ENCODE data around the gene FKRP.

The FKRP gene

GRCh38 chr19:46719629-46720502, 26.0 kb upstream of the FKRP start:
- DNase-seq (ENCODE audit: low spot score), result no peak

- DNase-seq (ENCODE audit: low spot score), result no peak
Observed at GRCh38 chr19:46720503-46721239, 25.2 kb upstream of the FKRP start.

GRCh38 chr19:46721269-46722003, 24.4 kb upstream of the FKRP start:
- no peak for DNase-seq (ENCODE audit: low spot score)

- DNase-seq (ENCODE audit: low spot score), result no peak
Observed at GRCh38 chr19:46722004-46722380, 23.9 kb upstream of the FKRP start.

- DNase-seq (ENCODE audit: low spot score), result no peak
Observed at GRCh38 chr19:46722421-46723022, 23.3 kb upstream of the FKRP start.

GRCh38 chr19:46723023-46723461, 22.8 kb upstream of the FKRP start:
- DNase-seq (ENCODE audit: low spot score), result no peak

- DNase-seq (ENCODE audit: low spot score), result no peak
Observed at GRCh38 chr19:46723471-46723870, 22.4 kb upstream of the FKRP start.

GRCh38 chr19:46724468-46724867, 21.4 kb upstream of the FKRP start:
- no peak for DNase-seq (ENCODE audit: low spot score)

GRCh38 chr19:46725036-46725820, 20.6 kb upstream of the FKRP start:
- no peak for DNase-seq (ENCODE audit: low spot score)

- DNase-seq (ENCODE audit: low spot score), result no peak
Observed at GRCh38 chr19:46725859-46726393, 19.9 kb upstream of the FKRP start.

- DNase-seq (ENCODE audit: low spot score), result no peak
Observed at GRCh38 chr19:46726551-46726950, 19.3 kb upstream of the FKRP start.

GRCh38 chr19:46726971-46727501, 18.8 kb upstream of the FKRP start:
- DNase-seq (ENCODE audit: low spot score), result no peak

- DNase-seq (ENCODE audit: low spot score), result no peak
Observed at GRCh38 chr19:46727757-46728156, 18.1 kb upstream of the FKRP start.

- DNase-seq (ENCODE audit: low spot score), result no peak
Observed at GRCh38 chr19:46728208-46728607, 17.6 kb upstream of the FKRP start.

GRCh38 chr19:46728693-46729339, 17.0 kb upstream of the FKRP start:
- peak; percentile 75 for DNase-seq (ENCODE audit: low spot score)

GRCh38 chr19:46729696-46730095, 16.2 kb upstream of the FKRP start:
- DNase-seq (ENCODE audit: low spot score), result no peak

GRCh38 chr19:46730187-46730586, 15.7 kb upstream of the FKRP start:
- DNase-seq (ENCODE audit: low spot score), result no peak

GRCh38 chr19:46730595-46730994, 15.3 kb upstream of the FKRP start:
- DNase-seq (ENCODE audit: low spot score), result no peak

GRCh38 chr19:46731007-46731501, 14.8 kb upstream of the FKRP start:
- no peak for DNase-seq (ENCODE audit: low spot score)

GRCh38 chr19:46731584-46731983, 14.3 kb upstream of the FKRP start:
- no peak for DNase-seq (ENCODE audit: low spot score)

All from NAMALWA (cell line).